NOMO-1 (cell line): ENCODE data around the gene CACNB4.
"Not testable (repeated sequence)": the region's sequence is repeated elsewhere in the genome, so short reads cannot be mapped to it uniquely, and the experiment has no call there.

Source experiments
- DNase-seq, 2 experiments: peaks; one replicate each; lab custom pipeline; 2025; ENCODE audit not compliant: unreplicated experiment in 2 of 2; lab: John Stamatoyannopoulos, UW

CACNB4 gene

GRCh38 chr2:151796774-151797173, 302.1 kb downstream of the CACNB4 start:
- no peak for DNase-seq

GRCh38 chr2:151795646-151796240, 303.1 kb downstream of the CACNB4 start:
- DNase-seq = no peak

- DNase-seq = not testable (repeated sequence)
Observed at GRCh38 chr2:151794422-151794821, 304.4 kb downstream of the CACNB4 start.

GRCh38 chr2:151793123-151793522, 305.7 kb downstream of the CACNB4 start:
- DNase-seq = no peak

- DNase-seq = no peak
Observed at GRCh38 chr2:151792589-151792988, 306.3 kb downstream of the CACNB4 start.

- DNase-seq = no peak
Observed at GRCh38 chr2:151791545-151791944, 307.3 kb downstream of the CACNB4 start.

- no peak for DNase-seq
Observed at GRCh38 chr2:151790689-151791088, 308.2 kb downstream of the CACNB4 start.

- DNase-seq = no peak
Observed at GRCh38 chr2:151789055-151789834, 309.6 kb downstream of the CACNB4 start.

GRCh38 chr2:151786483-151786882, 312.4 kb downstream of the CACNB4 start:
- DNase-seq = no peak

GRCh38 chr2:151786077-151786476, 312.8 kb downstream of the CACNB4 start:
- no peak for DNase-seq

GRCh38 chr2:151783133-151783520, 315.7 kb downstream of the CACNB4 start:
- DNase-seq = no peak
